ENCODE results near the gene ZNF266. TPM values are rescaled to one million over a fixed set of nuclear protein-coding genes. Genes with fewer than 3 reads are reported as not detected.

ZNF266 gene
- polyA plus RNA-seq, 1 experiment = 16.6 TPM

DNA sequence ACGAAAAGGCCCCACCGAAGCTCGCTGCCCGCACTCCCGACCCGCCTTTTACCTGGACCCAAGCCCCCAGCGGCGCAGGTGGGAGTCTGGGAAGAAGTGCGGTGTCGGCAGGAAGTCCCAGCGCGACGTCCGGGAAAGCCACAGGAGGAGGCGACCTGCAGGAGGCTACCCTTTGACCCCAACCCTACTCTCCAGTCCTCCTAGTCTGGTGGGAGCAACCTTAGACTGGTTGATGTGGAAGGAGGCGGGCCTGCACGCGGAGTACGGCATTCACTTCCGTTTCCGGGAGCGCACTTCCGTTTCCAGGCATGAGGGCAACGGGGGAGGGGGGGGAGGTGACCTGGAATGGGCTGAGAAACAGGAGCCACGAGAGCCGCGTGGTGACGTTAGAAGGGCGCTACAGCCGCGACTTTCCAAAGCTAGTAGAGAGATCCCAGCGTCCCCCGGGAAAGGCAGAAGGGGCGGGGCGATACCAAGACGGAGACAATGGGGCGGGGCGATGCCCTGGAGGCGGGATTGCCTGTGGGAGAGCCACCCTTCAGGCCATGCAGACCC, 28.5 kb downstream of the ZNF266 start:
- H3K27me3 ChIP-seq (ENCODE audit: control insufficient read depth, insufficient read depth, low read length) = no peaks in the 10 kb centered on the region
- ChIA-PET CTCF (interaction anchor here (0.5 kb wide), 1 partner anchor 270 kb away, joined by 3 read pairs; no protein-coding TSS in a partner anchor), POLR2A (no interaction called here)
- H3K4me3 ChIP-seq (ENCODE audit: low read depth, low read length) = peak overlapping the region; percentile 70
- H3K36me3 ChIP-seq (ENCODE audit: control insufficient read depth, insufficient read depth, low read length) = no peaks in the 10 kb centered on the region
- TF ChIP-seq, protein P1, sequence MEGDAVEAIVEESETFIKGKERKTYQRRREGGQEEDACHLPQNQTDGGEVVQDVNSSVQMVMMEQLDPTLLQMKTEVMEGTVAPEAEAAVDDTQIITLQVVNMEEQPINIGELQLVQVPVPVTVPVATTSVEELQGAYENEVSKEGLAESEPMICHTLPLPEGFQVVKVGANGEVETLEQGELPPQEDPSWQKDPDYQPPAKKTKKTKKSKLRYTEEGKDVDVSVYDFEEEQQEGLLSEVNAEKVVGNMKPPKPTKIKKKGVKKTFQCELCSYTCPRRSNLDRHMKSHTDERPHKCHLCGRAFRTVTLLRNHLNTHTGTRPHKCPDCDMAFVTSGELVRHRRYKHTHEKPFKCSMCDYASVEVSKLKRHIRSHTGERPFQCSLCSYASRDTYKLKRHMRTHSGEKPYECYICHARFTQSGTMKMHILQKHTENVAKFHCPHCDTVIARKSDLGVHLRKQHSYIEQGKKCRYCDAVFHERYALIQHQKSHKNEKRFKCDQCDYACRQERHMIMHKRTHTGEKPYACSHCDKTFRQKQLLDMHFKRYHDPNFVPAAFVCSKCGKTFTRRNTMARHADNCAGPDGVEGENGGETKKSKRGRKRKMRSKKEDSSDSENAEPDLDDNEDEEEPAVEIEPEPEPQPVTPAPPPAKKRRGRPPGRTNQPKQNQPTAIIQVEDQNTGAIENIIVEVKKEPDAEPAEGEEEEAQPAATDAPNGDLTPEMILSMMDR (IDR thresholded peaks at IDR 0.05; ENCODE audit: insufficient read depth, low read depth, low read length) = no peak
- peak; percentile 43 for DNase-seq (ENCODE audit: low read depth)

DNA sequence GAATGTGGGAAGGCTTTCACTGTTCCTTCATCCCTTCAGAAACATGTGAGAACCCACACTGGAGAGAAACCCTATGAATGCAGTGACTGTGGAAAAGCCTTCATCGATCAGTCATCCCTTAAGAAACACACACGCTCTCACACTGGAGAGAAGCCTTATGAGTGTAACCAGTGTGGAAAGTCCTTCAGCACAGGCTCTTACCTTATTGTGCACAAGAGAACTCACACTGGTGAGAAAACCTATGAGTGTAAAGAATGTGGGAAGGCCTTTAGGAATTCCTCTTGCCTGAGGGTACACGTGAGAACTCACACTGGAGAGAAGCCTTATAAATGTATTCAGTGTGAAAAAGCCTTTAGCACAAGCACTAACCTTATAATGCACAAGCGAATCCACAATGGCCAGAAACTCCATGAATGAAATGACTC, 54.0 kb downstream of the ZNF266 start:
- TF ChIP-seq, protein P1 (IDR thresholded peaks at IDR 0.05; ENCODE audit: insufficient read depth, low read depth, low read length) = no peak
- Histone ChIP-seq H3K27me3 (ENCODE audit: control insufficient read depth, insufficient read depth, low read length) (no peaks in the 10 kb centered on the region), H3K36me3 (ENCODE audit: control insufficient read depth, insufficient read depth, low read length) (peaks cover 21% of the 10 kb centered on the region), H3K4me3 (ENCODE audit: low read depth, low read length) (no peak overlapping the region)
- ChIA-PET POLR2A (no interaction called here), CTCF (no interaction called here)
- no peak for DNase-seq (ENCODE audit: low read depth)

- POLR2A ChIA-PET = no interaction called here
- CTCF ChIA-PET = no interaction called here
- Histone ChIP-seq H3K36me3 (ENCODE audit: control insufficient read depth, insufficient read depth, low read length) (no peaks in the 10 kb centered on the region; the same call in 1 of the 2 replicates), H3K27me3 (ENCODE audit: control insufficient read depth, insufficient read depth, low read length) (no peaks in the 10 kb centered on the region), H3K4me3 (ENCODE audit: low read depth, low read length) (no peak overlapping the region)
- TF ChIP-seq, protein P1 (IDR thresholded peaks at IDR 0.05; ENCODE audit: insufficient read depth, low read depth, low read length) = no peak
- no peak for DNase-seq (ENCODE audit: low read depth)
Measured at GRCh38 chr19:9370738-9371619, 64.4 kb downstream of the ZNF266 start.

DNA sequence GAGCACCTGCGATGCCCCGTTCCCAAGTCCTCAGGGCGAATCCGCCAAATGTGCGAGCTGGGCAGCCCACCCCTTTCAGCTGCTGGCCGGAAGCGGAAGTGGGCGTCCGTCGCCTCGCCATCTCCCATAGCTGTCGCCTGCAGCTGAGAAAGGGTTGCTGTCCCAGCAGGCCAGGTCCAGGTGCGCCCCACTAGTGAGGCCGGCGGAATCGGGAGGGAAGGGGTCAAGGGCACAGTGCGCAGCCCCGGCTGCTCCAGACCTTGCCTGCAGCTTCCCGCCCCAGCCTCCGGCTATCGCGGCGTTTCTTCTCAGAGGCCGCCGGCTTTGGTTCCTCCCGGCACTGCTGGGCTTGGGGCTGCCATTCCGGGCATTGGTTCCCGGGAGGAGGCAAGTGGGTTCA, 72.5 kb downstream of the ZNF266 start, which contains the start of gene ZNF177:
ZNF177 (plus strand) TSS at position 109 of the 400 bp plus-strand sequence. CDS start 15,299 bp downstream, outside the sequence.
- TF ChIP-seq, protein P1 (IDR thresholded peaks at IDR 0.05; ENCODE audit: insufficient read depth, low read depth, low read length) = no peak
- ChIA-PET POLR2A (interaction anchor here (0.6 kb wide), 1 partner anchor 888 kb away, joined by 8 read pairs; no protein-coding TSS in a partner anchor), CTCF (no interaction called here)
- H3K27me3 ChIP-seq (ENCODE audit: control insufficient read depth, insufficient read depth, low read length) = no peaks in the 10 kb centered on the region
- no peak for DNase-seq (ENCODE audit: low read depth)
- no peaks in the 10 kb centered on the region; the same call in 1 of the 2 replicates for H3K36me3 ChIP-seq (ENCODE audit: control insufficient read depth, insufficient read depth, low read length)
- H3K4me3 ChIP-seq (ENCODE audit: low read depth, low read length) = peak within 1 kb of the TSS; percentile 41

Other genes starting within 250 kb of the ZNF266 start
- gene OR7D4, start 216.0 kb downstream of the ZNF266 start, polyA plus RNA-seq (2011; rRNA removed) = not detected in 2 replicates
- gene OR7E24, start 184.6 kb downstream of the ZNF266 start, polyA plus RNA-seq (2011; rRNA removed) = not detected in 2 replicates
- gene ZNF699, start 125.7 kb downstream of the ZNF266 start, polyA plus RNA-seq (2011; rRNA removed) = 2.1 and 3.4 TPM in 2 replicates
- gene ZNF559, start 111.4 kb downstream of the ZNF266 start, polyA plus RNA-seq (2011; rRNA removed) = 8.2 and 15.6 TPM in 2 replicates
- 0.94 and 1.9 TPM in 2 replicates for gene ZNF177, start 72.6 kb downstream of the ZNF266 start, polyA plus RNA-seq (2011; rRNA removed)
- gene ZNF560, start 63.0 kb upstream of the ZNF266 start, polyA plus RNA-seq (2011; rRNA removed) = 0.38 and 0.96 TPM in 2 replicates
- gene ZNF426, start 103.1 kb upstream of the ZNF266 start, polyA plus RNA-seq (2011; rRNA removed) = 5.9 and 11.5 TPM in 2 replicates
- gene ZNF121, start 148.9 kb upstream of the ZNF266 start, polyA plus RNA-seq (2011; rRNA removed) = 1.7 and 4.5 TPM in 2 replicates
- 31.4 and 42.3 TPM in 2 replicates for gene ZNF561, start 185.7 kb upstream of the ZNF266 start, polyA plus RNA-seq (2011; rRNA removed)
- 6.3 and 14.1 TPM in 2 replicates for gene ZNF562, start 239.5 kb upstream of the ZNF266 start, polyA plus RNA-seq (2011; rRNA removed)